ENCODE measurements around the gene AZGP1.

Gene AZGP1

DNA sequence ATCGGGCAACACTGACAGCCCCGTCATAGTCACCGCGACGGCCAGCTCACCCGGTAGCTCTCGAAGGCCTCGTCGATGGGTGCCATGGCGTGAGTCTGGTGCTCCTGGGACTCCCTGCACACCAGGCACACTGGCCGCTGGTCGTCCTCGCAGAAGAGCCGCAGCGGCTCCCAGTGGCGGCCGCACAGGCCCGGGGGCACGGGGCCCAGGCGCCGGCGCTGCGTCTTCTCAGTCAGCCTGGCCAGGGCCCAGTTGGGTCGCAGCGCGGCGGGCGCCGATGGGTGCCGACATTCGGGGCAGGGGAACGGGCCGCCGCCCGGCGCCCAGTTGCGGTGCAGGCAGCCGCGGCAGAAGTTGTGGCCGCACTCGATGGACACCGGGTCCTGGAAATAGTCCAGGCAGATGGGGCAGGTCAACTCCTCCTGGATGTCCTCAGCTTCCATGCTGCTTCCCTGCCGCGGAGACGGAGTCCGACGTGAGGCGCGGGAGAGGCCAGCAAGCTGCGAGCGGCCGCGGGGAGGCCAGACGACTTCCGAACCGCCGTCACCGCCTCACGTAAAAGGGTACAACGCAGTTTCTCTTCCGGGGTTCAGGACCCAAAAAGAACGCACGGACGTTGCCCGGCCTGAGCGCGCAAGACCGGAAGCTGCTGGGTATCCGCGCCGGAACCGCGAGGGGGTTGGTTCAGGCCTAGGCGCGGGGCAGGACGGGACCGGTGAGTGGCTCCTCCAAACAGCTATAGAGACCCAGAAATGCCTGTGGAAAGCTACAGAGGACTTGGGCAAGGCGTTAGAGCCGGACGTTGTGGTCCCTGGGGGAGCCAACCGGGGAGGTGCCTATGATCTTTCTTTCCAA is 56.6 kb downstream of the AZGP1 start, which contains the start of gene TRIM4:
TRIM4 (minus strand) TSS at position 572 of the 855 bp plus-strand sequence; CDS start at position 443, 129 bp downstream.
- peak within 1 kb of the TSS; percentile 98 for H3K4me3 ChIP-seq (ENCODE audit: low read depth, low read length)
- peak; percentile 82 for DNase-seq (ENCODE audit: low read depth)
- TF ChIP-seq, protein P1, sequence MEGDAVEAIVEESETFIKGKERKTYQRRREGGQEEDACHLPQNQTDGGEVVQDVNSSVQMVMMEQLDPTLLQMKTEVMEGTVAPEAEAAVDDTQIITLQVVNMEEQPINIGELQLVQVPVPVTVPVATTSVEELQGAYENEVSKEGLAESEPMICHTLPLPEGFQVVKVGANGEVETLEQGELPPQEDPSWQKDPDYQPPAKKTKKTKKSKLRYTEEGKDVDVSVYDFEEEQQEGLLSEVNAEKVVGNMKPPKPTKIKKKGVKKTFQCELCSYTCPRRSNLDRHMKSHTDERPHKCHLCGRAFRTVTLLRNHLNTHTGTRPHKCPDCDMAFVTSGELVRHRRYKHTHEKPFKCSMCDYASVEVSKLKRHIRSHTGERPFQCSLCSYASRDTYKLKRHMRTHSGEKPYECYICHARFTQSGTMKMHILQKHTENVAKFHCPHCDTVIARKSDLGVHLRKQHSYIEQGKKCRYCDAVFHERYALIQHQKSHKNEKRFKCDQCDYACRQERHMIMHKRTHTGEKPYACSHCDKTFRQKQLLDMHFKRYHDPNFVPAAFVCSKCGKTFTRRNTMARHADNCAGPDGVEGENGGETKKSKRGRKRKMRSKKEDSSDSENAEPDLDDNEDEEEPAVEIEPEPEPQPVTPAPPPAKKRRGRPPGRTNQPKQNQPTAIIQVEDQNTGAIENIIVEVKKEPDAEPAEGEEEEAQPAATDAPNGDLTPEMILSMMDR (IDR thresholded peaks at IDR 0.05; ENCODE audit: low read depth, low read length, missing control alignments) = peak; percentile 28
